Measurements from ENCODE around the gene SEC24C. TPM values are rescaled to one million over a fixed set of nuclear protein-coding genes. Genes with fewer than 3 reads are reported as not detected.

Gene SEC24C
- total RNA-seq, 1 donor from 2014 or later = 96.5 TPM

DNA sequence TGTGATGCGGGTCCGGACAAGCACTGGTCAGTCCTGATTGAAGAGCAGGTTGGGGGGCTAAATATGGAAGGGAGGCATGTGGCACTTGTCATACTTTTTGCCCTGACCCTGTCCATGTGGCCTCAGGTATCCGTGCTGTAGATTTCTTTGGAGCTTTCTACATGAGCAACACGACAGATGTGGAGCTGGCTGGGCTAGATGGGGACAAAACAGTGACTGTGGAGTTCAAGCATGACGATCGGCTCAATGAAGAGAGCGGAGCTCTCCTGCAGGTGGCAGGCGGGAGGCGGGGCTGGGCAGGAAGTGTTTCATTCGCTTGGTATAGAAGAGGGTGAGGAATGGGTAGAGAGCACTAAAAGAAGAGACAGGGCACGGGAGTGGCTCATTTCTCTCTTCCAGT lies 24.7 kb downstream of the SEC24C start:
- Mint-ChIP-seq H3K27me3 (no peaks in the 10 kb centered on the region), H3K4me1 (ENCODE audit: low read depth) (peaks cover 9% of the 10 kb centered on the region), H3K4me3 (ENCODE audit: low read depth) (peak overlapping the region; percentile 48), H3K36me3 (ENCODE audit: insufficient read depth) (peaks cover 36% of the 10 kb centered on the region), H3K27ac (peak overlapping the region; percentile 70), H3K9me3 (ENCODE audit: low read depth) (no peaks in the 10 kb centered on the region)
- DNase-seq (ENCODE audit: low spot score, unreplicated experiment) = no peak
- TF ChIP-seq, protein P1, sequence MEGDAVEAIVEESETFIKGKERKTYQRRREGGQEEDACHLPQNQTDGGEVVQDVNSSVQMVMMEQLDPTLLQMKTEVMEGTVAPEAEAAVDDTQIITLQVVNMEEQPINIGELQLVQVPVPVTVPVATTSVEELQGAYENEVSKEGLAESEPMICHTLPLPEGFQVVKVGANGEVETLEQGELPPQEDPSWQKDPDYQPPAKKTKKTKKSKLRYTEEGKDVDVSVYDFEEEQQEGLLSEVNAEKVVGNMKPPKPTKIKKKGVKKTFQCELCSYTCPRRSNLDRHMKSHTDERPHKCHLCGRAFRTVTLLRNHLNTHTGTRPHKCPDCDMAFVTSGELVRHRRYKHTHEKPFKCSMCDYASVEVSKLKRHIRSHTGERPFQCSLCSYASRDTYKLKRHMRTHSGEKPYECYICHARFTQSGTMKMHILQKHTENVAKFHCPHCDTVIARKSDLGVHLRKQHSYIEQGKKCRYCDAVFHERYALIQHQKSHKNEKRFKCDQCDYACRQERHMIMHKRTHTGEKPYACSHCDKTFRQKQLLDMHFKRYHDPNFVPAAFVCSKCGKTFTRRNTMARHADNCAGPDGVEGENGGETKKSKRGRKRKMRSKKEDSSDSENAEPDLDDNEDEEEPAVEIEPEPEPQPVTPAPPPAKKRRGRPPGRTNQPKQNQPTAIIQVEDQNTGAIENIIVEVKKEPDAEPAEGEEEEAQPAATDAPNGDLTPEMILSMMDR (IDR thresholded peaks at IDR 0.05; ENCODE audit: unreplicated experiment) = no peak

DNA sequence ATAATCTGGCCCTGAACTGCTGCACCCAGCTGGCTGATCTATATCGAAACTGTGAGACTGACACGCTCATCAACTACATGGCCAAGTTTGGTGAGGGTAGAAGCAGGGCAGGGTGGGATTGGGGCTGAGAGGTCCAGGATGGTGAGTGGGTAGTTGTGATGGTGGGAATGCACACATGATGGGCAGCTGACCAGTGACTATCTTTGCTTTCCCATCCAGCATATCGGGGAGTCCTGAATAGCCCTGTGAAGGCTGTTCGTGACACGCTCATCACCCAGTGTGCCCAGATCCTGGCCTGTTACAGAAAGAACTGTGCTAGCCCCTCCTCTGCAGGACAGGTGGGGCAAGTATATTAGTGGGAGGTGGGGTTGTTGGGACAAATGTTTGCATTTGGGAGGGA lies 25.2 kb downstream of the SEC24C start:
- Mint-ChIP-seq H3K36me3 (ENCODE audit: insufficient read depth) (peaks cover 35% of the 10 kb centered on the region), H3K9me3 (ENCODE audit: low read depth) (no peaks in the 10 kb centered on the region), H3K27ac (no peak overlapping the region), H3K4me1 (ENCODE audit: low read depth) (peaks cover 13% of the 10 kb centered on the region), H3K27me3 (no peaks in the 10 kb centered on the region), H3K4me3 (ENCODE audit: low read depth) (no peak overlapping the region)
- no peak for DNase-seq (ENCODE audit: low spot score, unreplicated experiment)
- TF ChIP-seq, protein P1 (IDR thresholded peaks at IDR 0.05; ENCODE audit: unreplicated experiment) = no peak

DNA sequence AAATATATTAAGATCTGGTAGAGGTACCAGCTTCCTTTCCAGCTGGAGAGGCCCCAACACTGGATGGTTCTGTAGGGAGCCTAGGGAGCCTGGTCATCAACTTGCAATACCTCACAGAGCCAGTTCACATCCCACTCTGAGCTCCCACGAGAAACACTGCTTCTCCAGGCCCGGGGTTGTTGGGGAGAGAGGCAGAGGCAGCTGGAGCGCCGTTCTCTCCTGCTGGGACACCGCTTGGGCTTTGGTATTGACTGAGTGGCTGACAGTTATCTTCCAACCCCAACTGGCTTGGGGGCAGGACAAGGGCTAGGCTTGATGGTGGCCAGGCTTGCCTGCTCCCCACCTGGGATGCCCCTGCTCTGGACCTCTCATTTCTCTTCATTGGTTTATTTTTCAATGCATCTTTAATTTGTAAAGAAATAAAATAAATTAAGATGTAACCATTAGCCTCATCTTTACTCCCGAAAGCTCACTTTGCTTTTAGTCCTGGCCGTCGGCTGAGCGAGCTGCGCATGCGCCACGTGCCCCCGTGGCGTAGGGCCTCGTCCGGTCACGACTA lies 27.6 kb downstream of the SEC24C start:
- H3K27me3 Mint-ChIP-seq = no peaks in the 10 kb centered on the region
- H3K4me1 Mint-ChIP-seq (ENCODE audit: low read depth) = peaks cover 20% of the 10 kb centered on the region
- peak overlapping the region; percentile 88 for H3K4me3 Mint-ChIP-seq (ENCODE audit: low read depth)
- no peaks in the 10 kb centered on the region for H3K9me3 Mint-ChIP-seq (ENCODE audit: low read depth)
- peak; percentile 79 for DNase-seq (ENCODE audit: low spot score, unreplicated experiment)
- H3K36me3 Mint-ChIP-seq (ENCODE audit: insufficient read depth) = peaks cover 29% of the 10 kb centered on the region
- peak overlapping the region; percentile 95 for H3K27ac Mint-ChIP-seq
- TF ChIP-seq, protein P1 (IDR thresholded peaks at IDR 0.05; ENCODE audit: unreplicated experiment) = no peak

DNA sequence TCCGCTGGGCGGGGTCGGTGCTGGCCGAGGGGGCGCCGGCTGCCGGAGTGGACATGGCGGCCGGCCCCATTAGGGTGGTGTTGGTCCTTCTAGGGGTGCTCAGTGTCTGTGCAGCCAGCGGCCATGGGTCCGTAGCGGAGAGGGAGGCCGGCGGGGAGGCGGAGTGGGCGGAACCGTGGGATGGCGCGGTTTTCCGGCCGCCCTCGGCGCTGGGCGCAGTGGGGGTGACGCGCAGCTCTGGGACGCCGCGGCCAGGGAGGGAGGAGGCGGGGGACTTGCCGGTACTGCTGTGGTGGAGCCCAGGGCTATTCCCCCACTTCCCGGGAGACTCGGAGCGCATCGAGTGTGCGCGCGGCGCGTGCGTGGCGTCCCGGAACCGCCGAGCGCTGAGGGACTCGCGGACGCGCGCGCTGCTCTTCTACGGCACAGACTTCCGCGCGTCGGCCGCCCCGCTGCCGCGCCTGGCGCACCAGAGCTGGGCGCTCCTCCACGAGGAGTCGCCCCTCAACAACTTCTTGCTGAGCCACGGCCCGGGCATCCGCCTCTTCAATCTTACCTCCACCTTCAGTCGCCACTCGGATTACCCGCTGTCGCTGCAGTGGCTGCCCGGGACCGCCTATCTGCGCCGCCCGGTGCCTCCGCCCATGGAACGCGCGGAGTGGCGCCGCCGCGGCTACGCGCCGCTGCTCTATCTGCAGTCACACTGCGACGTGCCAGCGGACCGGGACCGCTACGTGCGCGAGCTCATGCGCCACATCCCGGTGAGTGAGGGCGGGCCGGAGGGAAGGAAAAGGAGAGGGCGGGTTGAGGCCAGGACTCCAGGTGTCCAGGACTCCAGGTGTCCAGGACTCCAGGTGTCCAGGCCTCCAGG lies 28.3 kb downstream of the SEC24C start:
- Mint-ChIP-seq H3K9me3 (ENCODE audit: low read depth) (no peaks in the 10 kb centered on the region), H3K4me1 (ENCODE audit: low read depth) (peaks cover 20% of the 10 kb centered on the region), H3K4me3 (ENCODE audit: low read depth) (peak overlapping the region; percentile 88), H3K27me3 (no peaks in the 10 kb centered on the region), H3K27ac (peak overlapping the region; percentile 95), H3K36me3 (ENCODE audit: insufficient read depth) (peaks cover 30% of the 10 kb centered on the region)
- TF ChIP-seq, protein P1 (IDR thresholded peaks at IDR 0.05; ENCODE audit: unreplicated experiment) = no peak
- DNase-seq (ENCODE audit: low spot score, unreplicated experiment) = peak; percentile 48

DNA sequence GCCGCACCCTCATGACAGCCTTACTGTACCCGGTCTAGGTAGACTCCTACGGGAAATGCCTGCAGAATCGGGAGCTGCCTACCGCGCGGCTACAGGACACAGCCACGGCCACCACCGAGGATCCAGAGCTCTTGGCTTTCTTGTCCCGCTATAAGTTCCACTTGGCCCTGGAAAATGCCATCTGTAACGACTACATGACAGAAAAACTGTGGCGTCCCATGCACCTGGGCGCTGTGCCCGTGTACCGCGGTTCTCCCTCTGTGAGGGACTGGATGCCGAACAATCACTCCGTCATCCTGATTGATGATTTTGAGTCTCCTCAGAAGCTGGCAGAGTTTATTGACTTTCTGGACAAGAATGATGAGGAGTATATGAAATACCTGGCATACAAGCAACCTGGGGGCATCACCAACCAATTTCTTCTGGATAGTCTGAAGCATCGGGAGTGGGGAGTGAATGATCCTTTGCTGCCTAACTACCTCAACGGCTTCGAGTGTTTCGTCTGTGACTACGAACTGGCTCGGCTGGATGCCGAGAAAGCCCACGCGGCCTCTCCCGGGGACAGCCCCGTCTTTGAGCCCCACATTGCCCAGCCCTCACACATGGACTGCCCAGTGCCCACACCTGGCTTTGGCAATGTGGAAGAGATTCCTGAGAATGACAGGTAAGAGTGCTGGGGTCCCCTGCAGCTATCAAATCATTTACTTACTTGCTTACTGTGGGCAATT lies 29.1 kb downstream of the SEC24C start:
- Mint-ChIP-seq H3K4me1 (ENCODE audit: low read depth) (peaks cover 20% of the 10 kb centered on the region), H3K9me3 (ENCODE audit: low read depth) (no peaks in the 10 kb centered on the region), H3K36me3 (ENCODE audit: insufficient read depth) (peaks cover 27% of the 10 kb centered on the region), H3K27ac (peak overlapping the region; percentile 95), H3K27me3 (no peaks in the 10 kb centered on the region), H3K4me3 (ENCODE audit: low read depth) (peak overlapping the region; percentile 88)
- TF ChIP-seq, protein P1 (IDR thresholded peaks at IDR 0.05; ENCODE audit: unreplicated experiment) = no peak
- DNase-seq (ENCODE audit: low spot score, unreplicated experiment) = no peak
